DOHH2 (cell line): ENCODE data around the gene SPATA12.

Source experiments
- EZH2phosphoT487 ChIP-seq: fragments of 200-600 bp; sonication (generic); IDR thresholded peaks from 2 replicates; pipeline ENCODE4 v1.6.1; 2017; ENCODE audit warnings: borderline replicate concordance, mild to moderate bottlenecking, antibody characterized with exemption, low read length, moderate library complexity, mixed read lengths
- TF ChIP-seq, protein P1 (sequence below): fragments of 200-600 bp; sonication (generic); IDR thresholded peaks from one replicate; pipeline ENCODE4 v1.5.1; 2014; ENCODE audit warnings: antibody characterized with exemption, mild to moderate bottlenecking, low read depth, low read length; ENCODE audit not compliant: poor library complexity, severe bottlenecking

DNA sequence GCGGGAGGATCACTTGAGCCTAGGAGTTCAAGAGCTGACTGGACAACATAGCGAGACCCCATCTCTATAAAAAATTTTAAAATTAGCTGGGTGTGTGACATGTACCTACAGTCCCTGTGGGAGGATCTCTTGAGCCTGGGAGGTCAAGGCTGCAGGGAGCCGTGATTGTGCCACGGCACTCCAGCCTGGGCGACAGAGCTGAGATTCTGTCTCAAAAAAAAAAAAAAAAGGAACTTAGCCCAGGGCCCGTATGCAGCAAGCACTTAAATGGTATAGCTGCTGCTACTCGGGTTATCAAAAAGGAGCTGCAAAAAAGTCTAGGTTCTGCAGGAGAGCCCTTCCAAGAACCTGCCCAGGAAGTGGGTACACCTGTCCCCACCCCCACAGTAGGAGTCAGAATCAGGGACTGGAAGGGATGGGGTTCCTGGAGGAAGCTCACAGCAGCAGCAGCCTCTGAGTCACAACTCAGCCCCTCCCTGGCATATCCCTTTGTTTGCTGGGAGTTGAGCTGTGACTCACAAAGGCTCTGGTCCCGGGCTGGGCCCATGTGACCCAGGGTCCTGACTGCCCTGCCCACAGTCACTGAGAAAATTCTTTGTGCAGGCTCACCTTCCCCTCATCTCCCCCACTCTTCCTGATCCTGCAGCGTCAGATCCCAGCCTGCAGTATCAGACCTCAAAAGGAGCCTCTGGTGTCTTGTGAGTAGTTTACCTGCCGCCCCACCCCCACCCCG is at the start of gene SPATA12:
- TF ChIP-seq, protein P1, sequence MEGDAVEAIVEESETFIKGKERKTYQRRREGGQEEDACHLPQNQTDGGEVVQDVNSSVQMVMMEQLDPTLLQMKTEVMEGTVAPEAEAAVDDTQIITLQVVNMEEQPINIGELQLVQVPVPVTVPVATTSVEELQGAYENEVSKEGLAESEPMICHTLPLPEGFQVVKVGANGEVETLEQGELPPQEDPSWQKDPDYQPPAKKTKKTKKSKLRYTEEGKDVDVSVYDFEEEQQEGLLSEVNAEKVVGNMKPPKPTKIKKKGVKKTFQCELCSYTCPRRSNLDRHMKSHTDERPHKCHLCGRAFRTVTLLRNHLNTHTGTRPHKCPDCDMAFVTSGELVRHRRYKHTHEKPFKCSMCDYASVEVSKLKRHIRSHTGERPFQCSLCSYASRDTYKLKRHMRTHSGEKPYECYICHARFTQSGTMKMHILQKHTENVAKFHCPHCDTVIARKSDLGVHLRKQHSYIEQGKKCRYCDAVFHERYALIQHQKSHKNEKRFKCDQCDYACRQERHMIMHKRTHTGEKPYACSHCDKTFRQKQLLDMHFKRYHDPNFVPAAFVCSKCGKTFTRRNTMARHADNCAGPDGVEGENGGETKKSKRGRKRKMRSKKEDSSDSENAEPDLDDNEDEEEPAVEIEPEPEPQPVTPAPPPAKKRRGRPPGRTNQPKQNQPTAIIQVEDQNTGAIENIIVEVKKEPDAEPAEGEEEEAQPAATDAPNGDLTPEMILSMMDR: no peak
- TF ChIP-seq EZH2phosphoT487: no peak
